NB4 (cell line): Measurements from ENCODE around the gene TPCN1.

Experiments
- POLR2A ChIP-seq: IDR thresholded peaks from 2 replicates; pipeline ENCODE4 v1.6.1; 2011; ENCODE audit warnings: mild to moderate bottlenecking; ENCODE audit not compliant: insufficient read length; ENCODE audit errors: extremely low read depth
- TF ChIP-seq, protein P1 (sequence below): IDR thresholded peaks from one replicate; pipeline ENCODE4 v1.5.1; 2012; ENCODE audit warnings: low read depth, low read length

DNA sequence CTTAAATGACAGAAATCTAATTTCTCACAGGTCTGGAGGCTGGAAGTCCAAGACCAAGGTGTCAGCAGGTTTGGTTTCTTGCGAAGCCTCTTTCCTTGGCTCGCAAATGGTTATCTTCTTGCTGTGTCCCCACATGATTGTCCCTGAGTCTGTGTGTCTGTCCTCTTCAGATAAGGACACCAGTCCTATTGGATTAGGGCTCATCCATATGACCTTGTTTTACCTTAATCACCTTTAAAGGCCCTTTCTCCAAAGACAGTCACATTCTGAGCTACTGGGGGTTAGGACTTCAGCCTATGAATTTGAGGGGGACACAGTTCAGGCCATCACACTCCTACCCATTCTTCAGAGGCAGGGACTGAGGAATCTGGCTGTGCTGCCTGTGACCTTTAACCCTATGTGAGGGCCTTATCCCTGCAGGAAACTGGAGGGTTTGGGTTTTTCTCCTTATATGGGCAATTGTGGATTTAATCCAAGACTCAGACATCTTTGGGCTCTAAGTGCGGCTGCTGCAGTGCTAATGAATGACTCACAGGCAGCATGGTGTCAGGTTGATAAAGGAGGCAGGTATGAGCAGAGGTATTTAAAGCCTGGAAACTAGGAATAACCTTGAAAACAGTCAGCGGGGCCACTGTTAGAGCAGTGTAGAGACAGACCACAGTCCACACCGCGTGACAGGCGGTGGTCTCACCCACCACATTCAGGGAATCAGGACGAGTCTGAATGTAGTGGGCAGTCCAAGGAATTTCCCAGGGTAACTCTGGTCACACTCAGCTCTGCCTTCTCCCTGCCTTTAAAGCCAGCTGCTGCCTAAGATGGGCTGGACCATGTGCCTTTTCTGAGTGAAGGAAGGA lies 10.2 kb downstream of the TPCN1 start:
- TF ChIP-seq POLR2A = no peak
- TF ChIP-seq, protein P1, sequence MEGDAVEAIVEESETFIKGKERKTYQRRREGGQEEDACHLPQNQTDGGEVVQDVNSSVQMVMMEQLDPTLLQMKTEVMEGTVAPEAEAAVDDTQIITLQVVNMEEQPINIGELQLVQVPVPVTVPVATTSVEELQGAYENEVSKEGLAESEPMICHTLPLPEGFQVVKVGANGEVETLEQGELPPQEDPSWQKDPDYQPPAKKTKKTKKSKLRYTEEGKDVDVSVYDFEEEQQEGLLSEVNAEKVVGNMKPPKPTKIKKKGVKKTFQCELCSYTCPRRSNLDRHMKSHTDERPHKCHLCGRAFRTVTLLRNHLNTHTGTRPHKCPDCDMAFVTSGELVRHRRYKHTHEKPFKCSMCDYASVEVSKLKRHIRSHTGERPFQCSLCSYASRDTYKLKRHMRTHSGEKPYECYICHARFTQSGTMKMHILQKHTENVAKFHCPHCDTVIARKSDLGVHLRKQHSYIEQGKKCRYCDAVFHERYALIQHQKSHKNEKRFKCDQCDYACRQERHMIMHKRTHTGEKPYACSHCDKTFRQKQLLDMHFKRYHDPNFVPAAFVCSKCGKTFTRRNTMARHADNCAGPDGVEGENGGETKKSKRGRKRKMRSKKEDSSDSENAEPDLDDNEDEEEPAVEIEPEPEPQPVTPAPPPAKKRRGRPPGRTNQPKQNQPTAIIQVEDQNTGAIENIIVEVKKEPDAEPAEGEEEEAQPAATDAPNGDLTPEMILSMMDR = no peak
